Fibroblast of lung (primary cell): ENCODE data around the gene KCNAB2. TPM values are rescaled to one million over a fixed set of nuclear protein-coding genes. Genes with fewer than 3 reads are reported as not detected.

Experiments
- DNase-seq, 2 donors: peaks; one replicate each; pipeline versions ENCODE4 v3.0.0 to v3.0.0-alpha.2; 2010; ENCODE audit warnings: low read depth in 2 of 2
- H2AFZ ChIP-seq: 2 replicates; pipeline ENCODE4 v1.5.1; 2012; ENCODE audit warnings: low read length, control low read depth, inconsistent platforms
- H3K27ac ChIP-seq: 2 replicates; pipeline ENCODE4 v1.5.1; 2011; ENCODE audit warnings: low read length, control low read depth; ENCODE audit not compliant: insufficient read depth
- H3K27me3 ChIP-seq: 2 replicates; pipeline ENCODE4 v1.5.1; 2011; ENCODE audit warnings: mild to moderate bottlenecking, low read length; ENCODE audit not compliant: control insufficient read depth, insufficient read depth
- H3K36me3 ChIP-seq: 2 replicates; pipeline ENCODE4 v1.5.1; 2011; ENCODE audit warnings: low read length; ENCODE audit not compliant: control insufficient read depth, insufficient read depth
- H3K4me1 ChIP-seq: 2 replicates; pipeline ENCODE4 v1.5.1; 2011; ENCODE audit warnings: low read length; ENCODE audit not compliant: control insufficient read depth, insufficient read depth; ENCODE audit errors: extremely low read depth
- H3K4me2 ChIP-seq: 2 replicates; pipeline ENCODE4 v1.5.1; 2011; ENCODE audit warnings: low read length, control low read depth; ENCODE audit not compliant: insufficient read depth; ENCODE audit errors: extremely low read depth
- H3K4me3 ChIP-seq, 4 experiments: fragments of 200-600 bp in 1 of 4; sonication (generic) in 1 of 4; replicated peaks in 1 of 4; 2 replicates each; pipeline ENCODE4 v1.5.1; 2011 to 2016; ENCODE audit warnings: low read length in 4 of 4, low read depth in 3 of 4, mild to moderate bottlenecking in 3 of 4, control low read depth in 2 of 4, inconsistent platforms in 1 of 4, mixed read lengths in 1 of 4; ENCODE audit not compliant: insufficient read depth in 1 of 4; ENCODE audit errors: control extremely low read depth in 1 of 4
- H3K79me2 ChIP-seq: 2 replicates; pipeline ENCODE4 v1.5.1; 2012; ENCODE audit warnings: mild to moderate bottlenecking, low read length, inconsistent platforms; ENCODE audit not compliant: control insufficient read depth, insufficient read depth
- H3K9ac ChIP-seq: 2 replicates; pipeline ENCODE4 v1.5.1; 2011; ENCODE audit warnings: mild to moderate bottlenecking, low read length, control low read depth; ENCODE audit not compliant: insufficient read depth
- H3K9me3 ChIP-seq: 2 replicates; pipeline ENCODE4 v1.5.1; 2012; ENCODE audit warnings: low read depth, low read length; ENCODE audit not compliant: control insufficient read depth, insufficient read depth
- H4K20me1 ChIP-seq: 2 replicates; pipeline ENCODE4 v1.5.1; 2011; ENCODE audit warnings: low read length; ENCODE audit not compliant: control insufficient read depth, insufficient read depth; ENCODE audit errors: extremely low read depth
- CTCF ChIP-seq, 2 donors: IDR thresholded peaks in 1 of 2; conservative IDR thresholded peaks in 1 of 2; 1 replicate in 1 of 2; 2 replicates in 1 of 2; pipeline ENCODE4 v1.5.1; 2011 to 2012; ENCODE audit warnings: low read length in 2 of 2, control low read depth in 1 of 2, inconsistent platforms in 1 of 2, low read depth in 1 of 2, mild to moderate bottlenecking in 1 of 2
- EZH2 ChIP-seq: IDR thresholded peaks from 2 replicates; pipeline ENCODE4 v1.5.1; 2012; ENCODE audit warnings: low read length, control low read depth, mild to moderate bottlenecking; ENCODE audit errors: missing control alignments
- polyA plus RNA-seq, 2 donors: library from polyadenylated mRNA; depleted of rRNA in 1 of 2; stranded (reverse) in 1 of 2; unstranded in 1 of 2; fragments of >200 nt; gene quantifications; 2 replicates each; pipeline ENCODE4 v1.2.1, GENCODE V29; 2011 to 2012; ENCODE audit warnings: missing spikeins in 1 of 2
- total RNA-seq: library from RNA; depleted of rRNA; stranded (reverse); fragments of >200 nt; gene quantifications from 2 replicates; pipeline ENCODE4 v1.2.1, GENCODE V29; 2014

The KCNAB2 gene
- total and polyA plus RNA-seq, 2 donors (not counting 1 experiment from before 2014, with no cell fraction given), result 2.2 to 2.5 TPM

- no peaks in the 10 kb centered on the region for H3K36me3 ChIP-seq
- TF ChIP-seq EZH2 (no peak), CTCF (conservative IDR thresholded peaks at IDR 0.05 in 1 of 2, IDR thresholded peaks at IDR 0.05 in 1 of 2; ENCODE audit: low read depth in 1 of 2, low read length in 2 of 2) (no peak)
- H2AFZ ChIP-seq, result no peak overlapping the region
- no peak overlapping the region for H3K4me3 ChIP-seq
- no peak for DNase-seq
- no peaks in the 10 kb centered on the region for H3K4me1 ChIP-seq
- H3K9ac ChIP-seq, result no peak overlapping the region
- no peak overlapping the region for H3K27ac ChIP-seq
- H3K27me3 ChIP-seq, result no peaks in the 10 kb centered on the region
- no peaks in the 10 kb centered on the region for H4K20me1 ChIP-seq
- H3K79me2 ChIP-seq, result no peaks in the 10 kb centered on the region
- no peaks in the 10 kb centered on the region for H3K9me3 ChIP-seq
- no peak overlapping the region for H3K4me2 ChIP-seq
Measured at GRCh38 chr1:6121651-6122370, 76.1 kb downstream of the KCNAB2 start.

- no peak overlapping the region for H3K4me3 ChIP-seq
- no peaks in the 10 kb centered on the region for H3K9me3 ChIP-seq
- H3K4me2 ChIP-seq, result no peak overlapping the region
- H2AFZ ChIP-seq, result no peak overlapping the region
- H3K9ac ChIP-seq, result no peak overlapping the region
- no peaks in the 10 kb centered on the region for H4K20me1 ChIP-seq
- H3K27me3 ChIP-seq, result no peaks in the 10 kb centered on the region
- no peak overlapping the region for H3K27ac ChIP-seq
- no peaks in the 10 kb centered on the region for H3K36me3 ChIP-seq
- DNase-seq, result no peak
- TF ChIP-seq EZH2, result no peak
- no peak for TF ChIP-seq CTCF (conservative IDR thresholded peaks at IDR 0.05 in 1 of 2, IDR thresholded peaks at IDR 0.05 in 1 of 2; ENCODE audit: low read depth in 1 of 2, low read length in 2 of 2)
- no peaks in the 10 kb centered on the region for H3K79me2 ChIP-seq
- no peaks in the 10 kb centered on the region for H3K4me1 ChIP-seq
Measured at GRCh38 chr1:6123083-6123482, 77.4 kb downstream of the KCNAB2 start.

- Histone ChIP-seq H3K79me2 (no peaks in the 10 kb centered on the region), H2AFZ (no peak overlapping the region), H3K9me3 (no peaks in the 10 kb centered on the region), H4K20me1 (no peaks in the 10 kb centered on the region), H3K27me3 (no peaks in the 10 kb centered on the region), H3K4me3 (no peak overlapping the region), H3K4me1 (no peaks in the 10 kb centered on the region), H3K36me3 (no peaks in the 10 kb centered on the region), H3K9ac (no peak overlapping the region), H3K27ac (no peak overlapping the region), H3K4me2 (no peak overlapping the region)
- TF ChIP-seq EZH2, result no peak
- TF ChIP-seq CTCF (conservative IDR thresholded peaks at IDR 0.05 in 1 of 2, IDR thresholded peaks at IDR 0.05 in 1 of 2; ENCODE audit: low read depth in 1 of 2, low read length in 2 of 2), result no peak
- no peak for DNase-seq
Measured at GRCh38 chr1:6123816-6124215, 78.1 kb downstream of the KCNAB2 start.
